Gastrocnemius medialis (tissue), 4 donors: ENCODE measurements around the gene DLEC1. TPM values are rescaled to one million over a fixed set of nuclear protein-coding genes. Genes with fewer than 3 reads are reported as not detected.

Source experiments
- ATAC-seq, 2 donors: fragments of 150-250 bp; one replicate each; pipeline ENCODE4 v1.9.1; 2016
- DNase-seq, 2 donors: peaks; one replicate each; pipeline ENCODE4 v3.0.0-alpha.2; 2019
- H3K27ac ChIP-seq, 4 donors: fragments of 200-600 bp; sonication (generic); 1 replicate in 1 of 4; 2 replicates in 3 of 4; pipeline ENCODE4 v1.5.1; 2016 to 2018; ENCODE audit warnings: mild to moderate bottlenecking in 2 of 4, moderate library complexity in 1 of 4
- H3K27me3 ChIP-seq, 3 donors: fragments of 200-600 bp; sonication (generic) in 2 of 3; 1 replicate in 1 of 3; 2 replicates in 2 of 3; pipeline versions ENCODE4 v1.5.1 to v1.6.0; 2016 to 2019; ENCODE audit warnings: mild to moderate bottlenecking in 1 of 3, moderate library complexity in 1 of 3
- H3K36me3 ChIP-seq, 2 donors: fragments of 200-600 bp; sonication (generic) in 1 of 2; one replicate each; pipeline ENCODE4 v1.5.1; 2017 to 2018
- H3K4me1 ChIP-seq, 2 donors: fragments of 200-600 bp; sonication (generic) in 1 of 2; one replicate each; pipeline ENCODE4 v1.5.1; 2016 to 2017; ENCODE audit warnings: mild to moderate bottlenecking in 2 of 2
- H3K4me3 ChIP-seq, 4 donors: fragments of 200-600 bp; sonication (generic) in 3 of 4; 1 replicate in 1 of 4; 2 replicates in 3 of 4; pipeline ENCODE4 v1.5.1; 2016 to 2019; ENCODE audit warnings: mild to moderate bottlenecking in 2 of 4
- H3K9me3 ChIP-seq, 3 donors: fragments of 200-600 bp; sonication (generic) in 2 of 3; 1 replicate in 1 of 3; 2 replicates in 2 of 3; pipeline ENCODE4 v1.5.1; 2016 to 2019
- CTCF ChIP-seq, 5 experiments: fragments of 450-650 bp in 3 of 5; fragments of 200-600 bp in 2 of 5; sonication (generic) in 2 of 5; IDR thresholded peaks in 4 of 5; conservative IDR thresholded peaks in 1 of 5; 1 replicate in 4 of 5; 2 replicates in 1 of 5; pipeline ENCODE4 v1.5.1; 2016 to 2019; ENCODE audit warnings: antibody characterized with exemption in 5 of 5, mild to moderate bottlenecking in 3 of 5, moderate library complexity in 3 of 5
- POLR2A ChIP-seq, 2 donors: fragments of 450-650 bp; IDR thresholded peaks; one replicate each; pipeline ENCODE4 v1.6.1; 2017; ENCODE audit warnings: antibody characterized with exemption in 2 of 2, mild to moderate bottlenecking in 2 of 2, moderate library complexity in 2 of 2
- in situ Hi-C, 4 donors: fragments of 200-750 bp; cut with MboI; loops; one replicate each; pipeline versions ENCODE4 v1.15.0 to v1.8.0; 2017; ENCODE audit warnings: low sequenced_read_pairs in 4 of 4
- intact Hi-C: fragments of 100-400 bp; cut with DNase I; formaldehyde crosslinking; loops from one replicate; pipeline ENCODE4 v1.15.1; 2023; ENCODE audit warnings: low total_unique reads
- total RNA-seq, 4 donors: library from RNA; depleted of rRNA; stranded (reverse); fragments of >200 nt; gene quantifications; one replicate each; pipeline versions ENCODE4 v1.1.0 to v1.2.3, GENCODE V29; 2016

Gene DLEC1
- total RNA-seq, 4 donors from 2014 or later, result not detected

- H3K27ac ChIP-seq, result no peak overlapping the region
- H3K36me3 ChIP-seq, result peaks cover 0 to 5% of the 10 kb centered on the region in 2 donors
- no peak overlapping the region for H3K4me3 ChIP-seq
- no peak for TF ChIP-seq POLR2A (IDR thresholded peaks at IDR 0.05)
- no peak for TF ChIP-seq CTCF (IDR thresholded peaks at IDR 0.05 in 4 of 5, conservative IDR thresholded peaks at IDR 0.05 in 1 of 5)
- peaks cover 5 to 6% of the 10 kb centered on the region in 2 donors for H3K4me1 ChIP-seq
- DNase-seq (peak in 1 of 2 donors; percentile 9), ATAC-seq (no peak)
- no peaks in the 10 kb centered on the region for H3K27me3 ChIP-seq
- in situ Hi-C loops (no loop called here), intact Hi-C loops (loop anchor here (1.0 kb wide), 1 partner anchor 29 kb away; no protein-coding TSS in a partner anchor)
- H3K9me3 ChIP-seq, result no peaks in the 10 kb centered on the region
These were observed 36.1 kb upstream of the DLEC1 start for GRCh38 chr3:38002940-38003339.

GRCh38 chr3:38003371-38003816 lies 35.6 kb upstream of the DLEC1 start:
- peaks cover 2 to 3% of the 10 kb centered on the region in 2 donors for H3K4me1 ChIP-seq
- no peaks in the 10 kb centered on the region for H3K27me3 ChIP-seq
- in situ Hi-C loops (no loop called here), intact Hi-C loops (loop anchor here (1.0 kb wide), 1 partner anchor 29 kb away; no protein-coding TSS in a partner anchor)
- H3K9me3 ChIP-seq, result no peaks in the 10 kb centered on the region
- peaks cover 0 to 7% of the 10 kb centered on the region in 2 donors for H3K36me3 ChIP-seq
- TF ChIP-seq CTCF (IDR thresholded peaks at IDR 0.05 in 4 of 5, conservative IDR thresholded peaks at IDR 0.05 in 1 of 5), result peak; percentile 37 to 83 (median 75)
- no peak for TF ChIP-seq POLR2A (IDR thresholded peaks at IDR 0.05)
- DNase-seq (peak in 1 of 2 donors; percentile 45), ATAC-seq (peak in 1 of 2 donors; percentile 13)
- no peak overlapping the region for H3K27ac ChIP-seq
- no peak overlapping the region for H3K4me3 ChIP-seq

GRCh38 chr3:38003817-38004414 lies 35.1 kb upstream of the DLEC1 start:
- Histone ChIP-seq H3K4me1 (no peaks in the 10 kb centered on the region), H3K4me3 (no peak overlapping the region), H3K36me3 (peaks cover 0 to 7% of the 10 kb centered on the region in 2 donors), H3K27ac (no peak overlapping the region), H3K9me3 (no peaks in the 10 kb centered on the region), H3K27me3 (no peaks in the 10 kb centered on the region)
- TF ChIP-seq CTCF (IDR thresholded peaks at IDR 0.05 in 4 of 5, conservative IDR thresholded peaks at IDR 0.05 in 1 of 5) (no peak), POLR2A (IDR thresholded peaks at IDR 0.05) (no peak)
- in situ Hi-C loops (no loop called here), intact Hi-C loops (loop anchor here (1.0 kb wide), 1 partner anchor 30 kb away; no protein-coding TSS in a partner anchor)
- ATAC-seq (no peak), DNase-seq (peak in 1 of 2 donors; percentile 9)

GRCh38 chr3:38004415-38005075 lies 34.5 kb upstream of the DLEC1 start:
- Histone ChIP-seq H3K36me3 (peaks cover 0 to 7% of the 10 kb centered on the region in 2 donors), H3K27me3 (no peaks in the 10 kb centered on the region), H3K9me3 (no peaks in the 10 kb centered on the region), H3K4me1 (no peaks in the 10 kb centered on the region), H3K4me3 (no peak overlapping the region), H3K27ac (no peak overlapping the region)
- ATAC-seq (peak; percentile 61 to 66), DNase-seq (peak in 1 of 2 donors; percentile 60)
- TF ChIP-seq POLR2A (IDR thresholded peaks at IDR 0.05), result no peak
- peak in 3 of 5 experiments; percentile 50 to 62 (median 51) for TF ChIP-seq CTCF (IDR thresholded peaks at IDR 0.05 in 4 of 5, conservative IDR thresholded peaks at IDR 0.05 in 1 of 5)
- in situ Hi-C loops, result no loop called here
- intact Hi-C loops, result no loop called here
